ENCODE measurements around the gene CBLB. TPM values are rescaled to one million over a fixed set of nuclear protein-coding genes. Genes with fewer than 3 reads are reported as not detected.

CBLB gene
- total and polyA plus RNA-seq, 12 donors: 20.4 to 58.9 (median 33.5) TPM

GRCh38 chr3:105722943-105723556 lies 145.8 kb downstream of the CBLB start:
- Histone ChIP-seq H3K36me3 (replicated peaks in 1 of 2) (peaks cover 0 to 18% of the 10 kb centered on the region in 2 donors), H3K27ac (no peak overlapping the region), H3K4me1 (replicated peaks in 1 of 2) (peaks cover 0 to 4% of the 10 kb centered on the region in 2 donors), H3K27me3 (no peaks in the 10 kb centered on the region), H3K4me3 (no peak overlapping the region), H3K9me3 (replicated peaks in 1 of 3) (no peaks in the 10 kb centered on the region)
- DNase-seq: no peak
- intact Hi-C loops (cut with DNase I): no loop called here
- no peak for TF ChIP-seq POLR2A (IDR thresholded peaks at IDR 0.05)
- TF ChIP-seq CTCF (IDR thresholded peaks at IDR 0.05): no peak
- WGBS, 4 donors: 66 to 82% (median 69%) methylated on average over 3 of the region's 3 CpGs

- DNase-seq: no peak
- intact Hi-C loops (cut with DNase I): no loop called here
- Histone ChIP-seq H3K27me3 (no peaks in the 10 kb centered on the region), H3K4me1 (replicated peaks in 1 of 2) (peaks cover 0 to 16% of the 10 kb centered on the region in 2 donors), H3K36me3 (replicated peaks in 1 of 2) (peaks cover 0 to 18% of the 10 kb centered on the region in 2 donors), H3K9me3 (replicated peaks in 1 of 3) (no peaks in the 10 kb centered on the region), H3K4me3 (no peak overlapping the region), H3K27ac (no peak overlapping the region)
- WGBS, 4 donors: 90 to 93% (median 93%) methylated on average over 12 of the region's 12 CpGs
- TF ChIP-seq CTCF (IDR thresholded peaks at IDR 0.05) (no peak), POLR2A (IDR thresholded peaks at IDR 0.05) (no peak)
Measured at GRCh38 chr3:105719791-105720190, 149.0 kb downstream of the CBLB start.

GRCh38 chr3:105715372-105715771 lies 153.4 kb downstream of the CBLB start:
- no peak for DNase-seq
- TF ChIP-seq POLR2A (IDR thresholded peaks at IDR 0.05) (no peak), CTCF (IDR thresholded peaks at IDR 0.05) (no peak)
- H3K27ac ChIP-seq: no peak overlapping the region
- H3K36me3 ChIP-seq (replicated peaks in 1 of 2): peaks cover 0 to 18% of the 10 kb centered on the region in 2 donors
- H3K27me3 ChIP-seq: no peaks in the 10 kb centered on the region
- 77 to 83% (median 78%) methylated on average over 3 of the region's 3 CpGs for WGBS, 4 donors
- H3K9me3 ChIP-seq (replicated peaks in 1 of 3): no peaks in the 10 kb centered on the region
- intact Hi-C loops (cut with DNase I): no loop called here
- peaks cover 0 to 11% of the 10 kb centered on the region in 2 donors for H3K4me1 ChIP-seq (replicated peaks in 1 of 2)
- H3K4me3 ChIP-seq: no peak overlapping the region

GRCh38 chr3:105714453-105714852 lies 154.4 kb downstream of the CBLB start:
- intact Hi-C loops (cut with DNase I): no loop called here
- H3K27me3 ChIP-seq: no peaks in the 10 kb centered on the region
- TF ChIP-seq POLR2A (IDR thresholded peaks at IDR 0.05) (no peak), CTCF (IDR thresholded peaks at IDR 0.05) (no peak)
- no peak overlapping the region for H3K4me3 ChIP-seq
- H3K36me3 ChIP-seq (replicated peaks in 1 of 2): peaks cover 0 to 14% of the 10 kb centered on the region in 2 donors
- H3K4me1 ChIP-seq (replicated peaks in 1 of 2): peaks cover 0 to 11% of the 10 kb centered on the region in 2 donors
- no peaks in the 10 kb centered on the region for H3K9me3 ChIP-seq (replicated peaks in 1 of 3)
- WGBS, 4 donors: 91 to 96% (median 96%) methylated on average over 6 of the region's 6 CpGs
- H3K27ac ChIP-seq: no peak overlapping the region
- DNase-seq: no peak

Measured in adrenal gland (tissue), 12 donors.